SK-N-SH (cell line): ENCODE results near the gene PITHD1. TPM values are rescaled to one million over a fixed set of nuclear protein-coding genes. Genes with fewer than 3 reads are reported as not detected.
A peak's percentile ranks its signal among the peaks of the same experiment; 100 is the strongest.
"Not testable (repeated sequence)": the region's sequence is repeated elsewhere in the genome, so short reads cannot be mapped to it uniquely, and the experiment has no call there.

ENCODE experiments used
- CTCF ChIA-PET: fragments of 300-600, 350-600 bp; formaldehyde crosslinking; extraction: SDS; loops from one replicate; lab custom pipeline; 2021; lab: Yijun Ruan, JAX
- POLR2A ChIA-PET: fragments of 350-600 bp; sonication (Branson Sonifier 250); formaldehyde crosslinking; extraction: SDS; loops from one replicate; lab custom pipeline; 2020; ENCODE audit warnings: antibody characterized with exemption, inconsistent platforms; lab: Yijun Ruan, JAX
- DNase-seq: peaks from one replicate; pipeline ENCODE4 v3.0.0; 2012
- H2AFZ ChIP-seq: fragments of 200-600 bp; sonication (generic); 2 replicates; pipeline ENCODE4 v1.8.1; 2016; ENCODE audit warnings: antibody characterized with exemption, mild to moderate bottlenecking, low read depth
- H3F3A ChIP-seq: fragments of 200-600 bp; sonication (generic); replicated peaks from 2 replicates; pipeline ENCODE3; 2016; ENCODE audit warnings: antibody characterized with exemption, mild to moderate bottlenecking; ENCODE audit not compliant: insufficient read depth
- H3K27ac ChIP-seq, 2 experiments: fragments of 200-500 bp in 1 of 2; fragments of 200-600 bp in 1 of 2; sonication (Bioruptor generic) in 1 of 2; sonication (generic), shearing (Covaris generic) in 1 of 2; 2 replicates each; pipeline versions ENCODE4 v1.5.1 to v1.6.1; 2014 to 2016; ENCODE audit warnings: low read depth in 2 of 2, inconsistent platforms in 1 of 2, low read length in 1 of 2, mild to moderate bottlenecking in 1 of 2, mixed read lengths in 1 of 2
- H3K27me3 ChIP-seq: fragments of 200-600 bp; sonication (generic), shearing (Covaris generic); 2 replicates; pipeline ENCODE4 v1.6.1; 2016; ENCODE audit warnings: mixed run types; ENCODE audit not compliant: insufficient read depth
- H3K36me3 ChIP-seq, 2 experiments: fragments of 200-500 bp in 1 of 2; fragments of 200-600 bp in 1 of 2; sonication (Bioruptor generic) in 1 of 2; sonication (generic) in 1 of 2; replicated peaks in 1 of 2; 2 replicates each; pipeline versions ENCODE3 to v1.5.1; 2014 to 2016; ENCODE audit warnings: low read length in 1 of 2, mild to moderate bottlenecking in 1 of 2; ENCODE audit not compliant: insufficient read depth in 2 of 2, control insufficient read depth in 1 of 2
- H3K4me1 ChIP-seq, 2 experiments: fragments of 200-500 bp in 1 of 2; fragments of 200-600 bp in 1 of 2; sonication (Bioruptor generic) in 1 of 2; sonication (generic), shearing (Covaris generic) in 1 of 2; 2 replicates each; pipeline versions ENCODE4 v1.5.1 to v1.6.1; 2014 to 2016; ENCODE audit warnings: low read depth in 1 of 2, low read length in 1 of 2, mixed run types in 1 of 2; ENCODE audit not compliant: insufficient read depth in 2 of 2, control insufficient read depth in 1 of 2
- H3K4me2 ChIP-seq: fragments of 200-600 bp; sonication (generic), shearing (Covaris generic); 2 replicates; pipeline ENCODE4 v1.6.1; 2017; ENCODE audit warnings: mixed run types
- H3K4me3 ChIP-seq, 2 experiments: fragments of 200-500 bp in 1 of 2; fragments of 200-600 bp in 1 of 2; sonication (Bioruptor generic) in 1 of 2; sonication (generic), shearing (Covaris generic) in 1 of 2; 2 replicates each; pipeline versions ENCODE4 v1.5.1 to v1.8.1; 2014 to 2016; ENCODE audit warnings: low read depth in 2 of 2, inconsistent platforms in 1 of 2, low read length in 1 of 2, mild to moderate bottlenecking in 1 of 2, mixed read lengths in 1 of 2, moderate library complexity in 1 of 2
- H3K79me2 ChIP-seq: fragments of 200-600 bp; sonication (generic); 2 replicates; pipeline ENCODE4 v1.8.1; 2017; ENCODE audit warnings: mild to moderate bottlenecking; ENCODE audit not compliant: insufficient read depth
- H3K9ac ChIP-seq: fragments of 200-600 bp; sonication (generic); 2 replicates; pipeline ENCODE4 v1.6.1; 2017; ENCODE audit warnings: mixed run types
- H3K9me2 ChIP-seq: fragments of 200-600 bp; sonication (generic); 2 replicates; pipeline ENCODE4 v1.6.1; 2017; ENCODE audit warnings: mixed run types
- H3K9me3 ChIP-seq: fragments of 200-600 bp; sonication (generic); 2 replicates; pipeline ENCODE4 v1.6.1; 2017; ENCODE audit warnings: mixed run types, mild to moderate bottlenecking, moderate library complexity
- H4K20me1 ChIP-seq: fragments of 200-600 bp; sonication (generic); 2 replicates; pipeline ENCODE4 v1.6.1; 2017; ENCODE audit warnings: mild to moderate bottlenecking, mixed run types; ENCODE audit not compliant: insufficient read depth
- CHD2 ChIP-seq: fragments of 150-350 bp; IDR thresholded peaks from 2 replicates; pipeline ENCODE4 v1.6.1; 2018; ENCODE audit warnings: low read length; ENCODE audit not compliant: partially characterized antibody
- EP300 ChIP-seq, 2 experiments: IDR thresholded peaks; 2 replicates each; pipeline versions ENCODE4 v1.4.0 to v1.6.1; 2012; ENCODE audit warnings: borderline replicate concordance in 1 of 2, low read depth in 1 of 2, low read length in 1 of 2
- EZH2phosphoT487 ChIP-seq: fragments of 200-600 bp; sonication (generic); IDR thresholded peaks from 2 replicates; pipeline ENCODE4 v1.6.1; 2017; ENCODE audit warnings: low read depth, mixed run types, mild to moderate bottlenecking, antibody characterized with exemption, moderate library complexity, borderline replicate concordance
- FOSL2 ChIP-seq: IDR thresholded peaks from 2 replicates; pipeline ENCODE4 v1.4.0; 2012; ENCODE audit warnings: low read depth, mild to moderate bottlenecking, moderate library complexity, borderline replicate concordance
- FOXM1 ChIP-seq: IDR thresholded peaks from 2 replicates; pipeline ENCODE4 v1.4.0; 2012; ENCODE audit warnings: low read depth, mild to moderate bottlenecking
- GATA2 ChIP-seq: sonication (generic); formaldehyde crosslinking; IDR thresholded peaks from 2 replicates; pipeline ENCODE4 v1.5.0; 2020; ENCODE audit warnings: mild to moderate bottlenecking, missing genetic modification reagents
- JUND ChIP-seq: IDR thresholded peaks from 2 replicates; pipeline ENCODE4 v1.4.0; 2012
- NFIC ChIP-seq: IDR thresholded peaks from 2 replicates; pipeline ENCODE4 v1.4.0; 2012; ENCODE audit warnings: borderline replicate concordance
- NRF1 ChIP-seq: IDR thresholded peaks from 2 replicates; pipeline ENCODE4 v1.6.1; 2012; ENCODE audit warnings: low read depth, mild to moderate bottlenecking, low read length
- PBX3 ChIP-seq: IDR thresholded peaks from 2 replicates; pipeline ENCODE4; 2012
- SMC3 ChIP-seq: IDR thresholded peaks from 2 replicates; pipeline ENCODE4 v1.6.1; 2012; ENCODE audit warnings: low read depth, low read length, improper control_type of control experiment
- TEAD4 ChIP-seq: IDR thresholded peaks from 2 replicates; pipeline ENCODE4 v1.4.0; 2012; ENCODE audit warnings: mild to moderate bottlenecking, borderline replicate concordance; ENCODE audit not compliant: insufficient read depth
- WGBS: methylation state at CpG from one replicate; pipeline ENCODE4 v1.1.6; 2017; ENCODE audit warnings: low lambda C conversion rate; 5-methylcytosine and 5-hydroxymethylcytosine counted together
- polyA plus RNA-seq, 3 experiments: library from polyadenylated mRNA; depleted of rRNA; stranded (reverse); fragments of >200 nt; gene quantifications; 2 replicates each; pipeline ENCODE4 v1.2.3, GENCODE V29; 2012

PITHD1 gene
- polyA plus RNA-seq, 1 of the 3 experiments (the other 2 are of a cell fraction), result 36.3 TPM

- DNase-seq, result no peak
Measured at GRCh38 chr1:23732363-23733224, 45.6 kb upstream of the PITHD1 start.

DNA sequence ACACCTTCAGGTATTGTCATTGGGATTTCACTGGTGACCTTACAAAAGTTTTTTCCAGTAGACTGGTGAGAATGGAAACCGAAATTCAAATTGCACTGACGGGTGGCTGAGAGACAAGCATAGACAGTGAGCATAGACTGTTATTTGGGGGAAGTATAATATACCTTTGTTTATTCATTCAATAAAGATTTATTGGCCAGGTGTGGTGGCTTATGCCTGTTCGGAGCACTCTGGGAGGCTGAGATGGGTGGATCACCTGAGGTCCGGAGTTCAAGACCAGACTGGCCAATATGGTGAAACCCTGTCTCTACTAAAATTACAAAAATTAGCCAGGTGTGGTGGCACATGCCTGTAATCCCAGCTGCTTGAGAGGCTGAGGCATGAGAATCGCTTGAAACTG lies 44.9 kb upstream of the PITHD1 start:
- DNase-seq, CTCF ChIA-PET: not testable (repeated sequence)
- WGBS, result 97% methylated on average over 5 of the region's 5 CpGs

More at GRCh38 chr1:23732363-23733224, 45.6 kb upstream of the PITHD1 start:
- no peak overlapping the region for H3K4me2 ChIP-seq
- H3K27ac ChIP-seq, result no peak overlapping the region
- no peak overlapping the region for H3K4me3 ChIP-seq
- H3K9me3 ChIP-seq, result no peaks in the 10 kb centered on the region
- no peaks in the 10 kb centered on the region for H3K9me2 ChIP-seq
- H3F3A ChIP-seq, result no peaks in the 10 kb centered on the region
- no peaks in the 10 kb centered on the region for H3K36me3 ChIP-seq
- H2AFZ ChIP-seq, result no peak overlapping the region
- CTCF ChIA-PET, result interaction anchor here (1.2 kb wide), 1 partner anchor 19 kb away, joined by 3 read pairs; no protein-coding TSS in a partner anchor
- H3K79me2 ChIP-seq, result peaks cover 9% of the 10 kb centered on the region; the same call in 1 of the 2 replicates
- POLR2A ChIA-PET, result no interaction called here
- 96% methylated on average over 10 of the region's 10 CpGs for WGBS
- H3K9ac ChIP-seq, result no peak overlapping the region
- H3K27me3 ChIP-seq, result no peaks in the 10 kb centered on the region
- TF ChIP-seq JUND, result peak; percentile 26; the same call in 1 of the 2 replicates
- TF ChIP-seq FOSL2, result 0 out of 2 replicates have a peak, but pooled peaks have one; percentile 26
- TF ChIP-seq NRF1, result no peak
- H3K4me1 ChIP-seq, result 0 out of 4 replicates have a peak, but pooled peaks cover 0 to 5% of the 10 kb centered on the region in 2 experiments
- H4K20me1 ChIP-seq, result no peaks in the 10 kb centered on the region

GRCh38 chr1:23736437-23737134 lies 41.6 kb upstream of the PITHD1 start:
- POLR2A ChIA-PET, result no interaction called here
- 94% methylated on average over 7 of the region's 7 CpGs for WGBS

More for the DNA sequence above, 44.9 kb upstream of the PITHD1 start:
- H2AFZ ChIP-seq, H4K20me1 ChIP-seq, POLR2A ChIA-PET, H3K27me3 ChIP-seq, H3K9me3 ChIP-seq, H3K4me1 ChIP-seq, H3K9me2 ChIP-seq, H3K9ac ChIP-seq, H3K79me2 ChIP-seq, H3K36me3 ChIP-seq, H3F3A ChIP-seq, H3K27ac ChIP-seq, H3K4me3 ChIP-seq, H3K4me2 ChIP-seq: not testable (repeated sequence)

More at GRCh38 chr1:23736437-23737134, 41.6 kb upstream of the PITHD1 start:
- Histone ChIP-seq H3K9me3 (no peaks in the 10 kb centered on the region), H3K27me3 (no peaks in the 10 kb centered on the region), H3K4me3 (no peak overlapping the region), H3K4me1 (0 out of 4 replicates have a peak, but pooled peaks cover 0 to 5% of the 10 kb centered on the region in 2 experiments), H2AFZ (no peak overlapping the region), H3K9me2 (no peaks in the 10 kb centered on the region), H3K27ac (no peak overlapping the region), H4K20me1 (no peaks in the 10 kb centered on the region), H3F3A (peaks cover 1% of the 10 kb centered on the region), H3K4me2 (no peak overlapping the region), H3K79me2 (no peaks in the 10 kb centered on the region; the same call in 1 of the 2 replicates), H3K9ac (no peak overlapping the region), H3K36me3 (no peaks in the 10 kb centered on the region)
- TF ChIP-seq EP300 (IDR thresholded peaks at IDR 0.05; ENCODE audit: borderline replicate concordance in 1 of 2, low read depth in 1 of 2, low read length in 1 of 2) (no peak), NFIC (no peak), NRF1 (no peak), FOXM1 (no peak), TEAD4 (no peak), EZH2phosphoT487 (no peak), PBX3 (no peak), GATA2 (CRISPR knock-in tag) (no peak), SMC3 (no peak), CHD2 (no peak)
- CTCF ChIA-PET, result interaction anchor here (1.0 kb wide), 1 partner anchor 79 kb away, joined by 3 read pairs; no protein-coding TSS in a partner anchor
- no peak for DNase-seq
